Measurements from ENCODE around the gene MOGAT1.

The MOGAT1 gene

DNA sequence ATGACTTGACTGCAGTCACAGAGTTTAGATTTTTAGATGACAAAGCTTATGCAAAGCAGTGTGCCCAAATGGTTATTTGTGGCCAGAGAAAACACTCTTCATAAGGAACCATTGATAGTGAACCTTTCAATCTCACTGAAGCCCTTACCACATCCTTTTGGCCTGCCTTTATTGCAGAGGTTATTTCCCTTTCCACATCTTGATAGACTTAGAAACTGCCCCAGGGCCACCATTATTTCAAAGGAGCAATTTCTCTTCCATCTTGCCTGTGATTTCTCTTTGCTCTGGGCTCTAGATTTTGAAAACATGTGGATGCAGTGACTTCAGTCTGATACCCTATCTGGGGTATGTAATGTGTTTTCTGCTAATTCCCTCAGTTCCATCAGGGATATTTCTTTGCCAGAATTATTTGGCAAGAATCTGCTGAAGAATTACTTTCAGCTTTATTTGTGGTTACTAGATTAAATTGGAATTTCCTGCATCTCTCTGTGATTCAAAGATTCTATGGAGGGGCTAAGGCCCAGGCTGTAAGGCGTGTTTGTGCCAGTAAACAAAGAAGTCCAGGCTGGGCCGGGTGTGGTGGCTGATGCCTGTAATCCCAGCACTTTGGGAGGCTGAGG is 51.0 kb downstream of the MOGAT1 start:
- no peaks in the 10 kb centered on the region for H3K4me1 ChIP-seq (ENCODE audit: insufficient read depth, insufficient read length)
- no peak for DNase-seq (ENCODE audit: low read depth, low spot score)
- no peak overlapping the region for H3K9ac ChIP-seq (ENCODE audit: insufficient read length, low read depth)
- peaks cover 29% of the 10 kb centered on the region for H3K9me3 ChIP-seq (ENCODE audit: insufficient read depth, low read length)
- no peaks in the 10 kb centered on the region for H3K36me3 ChIP-seq (ENCODE audit: insufficient read depth, insufficient read length, low read length)
- TF ChIP-seq ZNF274 (IDR thresholded peaks at IDR 0.05; ENCODE audit: low read depth, low read length) (no peak), SUZ12 (IDR thresholded peaks at IDR 0.05; ENCODE audit: extremely low read depth, insufficient read depth, insufficient read length) (no peak)
- H3K4me3 ChIP-seq (ENCODE audit: insufficient read length, low read depth) = no peak overlapping the region
- no peaks in the 10 kb centered on the region for H3K27me3 ChIP-seq (ENCODE audit: insufficient read depth, insufficient read length)

DNA sequence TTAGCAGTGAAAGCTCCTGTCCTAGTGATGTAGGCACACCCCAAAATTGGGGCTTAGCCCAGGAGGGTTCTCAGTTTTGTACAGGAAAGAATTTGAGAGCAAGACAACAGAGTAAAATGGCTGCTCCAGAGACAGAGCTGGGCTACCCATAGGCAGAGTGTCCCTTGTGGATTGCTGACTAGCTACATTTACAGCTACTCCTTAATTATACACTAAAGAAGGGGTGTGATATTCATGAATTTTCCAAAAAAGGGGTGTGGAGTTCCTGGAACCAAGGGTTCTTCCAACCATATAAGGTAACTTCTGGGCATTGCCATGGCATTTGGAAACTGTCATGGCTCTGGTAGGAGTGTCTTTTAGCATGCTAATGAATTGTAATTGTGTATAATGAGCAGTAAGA is 52.8 kb downstream of the MOGAT1 start:
- Histone ChIP-seq H3K9ac (ENCODE audit: insufficient read length, low read depth) (no peak overlapping the region), H3K36me3 (ENCODE audit: insufficient read depth, insufficient read length, low read length) (no peaks in the 10 kb centered on the region), H3K4me3 (ENCODE audit: insufficient read length, low read depth) (no peak overlapping the region), H3K9me3 (ENCODE audit: insufficient read depth, low read length) (peaks cover 28% of the 10 kb centered on the region), H3K27me3 (ENCODE audit: insufficient read depth, insufficient read length) (no peaks in the 10 kb centered on the region), H3K4me1 (ENCODE audit: insufficient read depth, insufficient read length) (no peaks in the 10 kb centered on the region)
- DNase-seq (ENCODE audit: low read depth, low spot score) = no peak
- TF ChIP-seq SUZ12 (IDR thresholded peaks at IDR 0.05; ENCODE audit: extremely low read depth, insufficient read depth, insufficient read length) (no peak), ZNF274 (IDR thresholded peaks at IDR 0.05; ENCODE audit: low read depth, low read length) (no peak), YY1 (IDR thresholded peaks at IDR 0.05; ENCODE audit: insufficient read depth, insufficient read length) (no peak)

DNA sequence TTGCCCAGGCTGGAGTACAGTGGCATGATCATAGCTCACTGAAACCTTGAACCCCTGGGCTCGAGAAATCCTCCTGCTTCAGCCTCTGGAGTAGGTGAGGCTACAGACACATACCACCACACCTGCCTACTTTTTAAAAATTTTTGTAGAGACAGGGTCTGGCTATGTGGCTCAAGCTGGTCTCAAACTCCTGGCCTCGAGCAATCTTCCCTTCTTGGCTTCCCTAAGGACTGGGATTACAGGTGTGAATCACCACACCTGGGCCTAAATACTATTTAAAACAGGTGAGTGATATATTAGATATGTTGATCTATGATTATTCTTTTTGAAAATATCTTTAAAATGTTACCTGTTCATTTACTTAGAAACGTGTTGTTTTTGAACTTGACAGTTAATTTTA is 57.2 kb downstream of the MOGAT1 start:
- no peaks in the 10 kb centered on the region for H3K9me3 ChIP-seq (ENCODE audit: insufficient read depth, low read length)
- TF ChIP-seq SUZ12 (IDR thresholded peaks at IDR 0.05; ENCODE audit: extremely low read depth, insufficient read depth, insufficient read length) = no peak
- TF ChIP-seq ZNF274 (IDR thresholded peaks at IDR 0.05; ENCODE audit: low read depth, low read length) = no peak
- no peak for TF ChIP-seq YY1 (IDR thresholded peaks at IDR 0.05; ENCODE audit: insufficient read depth, insufficient read length)
- no peak overlapping the region for H3K4me3 ChIP-seq (ENCODE audit: insufficient read length, low read depth)
- H3K27me3 ChIP-seq (ENCODE audit: insufficient read depth, insufficient read length) = no peaks in the 10 kb centered on the region
- H3K4me1 ChIP-seq (ENCODE audit: insufficient read depth, insufficient read length) = no peaks in the 10 kb centered on the region
- H3K9ac ChIP-seq (ENCODE audit: insufficient read length, low read depth) = no peak overlapping the region
- no peaks in the 10 kb centered on the region for H3K36me3 ChIP-seq (ENCODE audit: insufficient read depth, insufficient read length, low read length)
- no peak for DNase-seq (ENCODE audit: low read depth, low spot score)

DNA sequence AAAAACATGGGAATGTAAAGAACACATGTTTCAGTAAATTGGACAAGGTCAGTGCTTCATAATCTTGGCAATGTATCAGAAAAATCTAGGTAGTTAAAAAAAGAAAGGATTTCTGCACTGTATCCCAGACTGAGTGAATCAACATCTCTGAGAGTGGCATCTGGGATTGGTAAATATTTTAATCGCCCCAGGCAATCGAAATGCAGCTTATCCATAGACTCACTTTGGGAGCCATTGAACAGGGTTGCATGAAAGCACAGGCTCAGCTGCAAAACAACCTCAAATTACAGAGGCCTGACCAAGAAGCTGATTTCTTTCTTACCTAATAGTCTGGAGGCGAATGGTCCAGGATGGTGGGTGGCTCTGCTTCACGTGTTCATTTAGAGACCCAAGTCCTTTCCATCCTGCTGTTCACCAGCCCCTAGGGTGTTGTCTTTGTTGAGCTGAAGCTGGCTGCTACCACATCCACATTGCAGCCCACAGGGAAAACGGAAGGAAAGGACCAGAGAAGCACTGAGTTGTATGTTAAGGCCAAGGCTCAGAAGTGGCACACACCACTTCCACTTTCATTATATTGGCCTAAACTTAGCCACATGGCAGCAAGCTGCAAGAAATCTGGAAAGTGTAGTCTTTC is 59.0 kb downstream of the MOGAT1 start:
- Histone ChIP-seq H3K4me3 (ENCODE audit: insufficient read length, low read depth) (no peak overlapping the region), H3K36me3 (ENCODE audit: insufficient read depth, insufficient read length, low read length) (no peaks in the 10 kb centered on the region), H3K9me3 (ENCODE audit: insufficient read depth, low read length) (no peaks in the 10 kb centered on the region), H3K9ac (ENCODE audit: insufficient read length, low read depth) (no peak overlapping the region), H3K27me3 (ENCODE audit: insufficient read depth, insufficient read length) (no peaks in the 10 kb centered on the region), H3K4me1 (ENCODE audit: insufficient read depth, insufficient read length) (no peaks in the 10 kb centered on the region)
- TF ChIP-seq YY1 (IDR thresholded peaks at IDR 0.05; ENCODE audit: insufficient read depth, insufficient read length) (no peak), SUZ12 (IDR thresholded peaks at IDR 0.05; ENCODE audit: extremely low read depth, insufficient read depth, insufficient read length) (no peak), ZNF274 (IDR thresholded peaks at IDR 0.05; ENCODE audit: low read depth, low read length) (no peak)
- no peak for DNase-seq (ENCODE audit: low read depth, low spot score)

DNA sequence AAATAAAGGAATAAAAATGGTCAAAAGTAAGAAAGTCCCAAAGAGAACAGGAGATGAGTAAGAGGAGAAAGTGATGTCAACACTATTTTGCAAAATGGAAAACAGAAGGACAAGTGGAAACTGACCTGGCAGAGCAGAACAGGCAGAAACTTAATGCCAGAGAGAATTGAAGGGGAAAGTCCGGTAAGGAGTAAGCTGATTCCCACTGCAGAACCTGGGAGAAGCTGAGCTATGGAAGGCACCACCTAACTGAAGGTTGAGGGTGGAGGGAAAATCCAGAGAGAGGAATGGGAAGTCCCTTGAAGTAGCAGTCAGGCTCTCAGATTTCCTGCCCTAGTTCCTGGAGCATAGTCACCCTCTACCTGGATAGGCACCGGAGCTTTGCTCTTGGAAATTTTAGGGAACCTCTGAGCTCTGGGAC is 59.8 kb downstream of the MOGAT1 start:
- H3K27me3 ChIP-seq (ENCODE audit: insufficient read depth, insufficient read length) = no peaks in the 10 kb centered on the region
- TF ChIP-seq YY1 (IDR thresholded peaks at IDR 0.05; ENCODE audit: insufficient read depth, insufficient read length) (no peak), ZNF274 (IDR thresholded peaks at IDR 0.05; ENCODE audit: low read depth, low read length) (no peak), SUZ12 (IDR thresholded peaks at IDR 0.05; ENCODE audit: extremely low read depth, insufficient read depth, insufficient read length) (no peak)
- H3K4me3 ChIP-seq (ENCODE audit: insufficient read length, low read depth) = no peak overlapping the region
- no peak for DNase-seq (ENCODE audit: low read depth, low spot score)
- no peak overlapping the region for H3K9ac ChIP-seq (ENCODE audit: insufficient read length, low read depth)
- H3K9me3 ChIP-seq (ENCODE audit: insufficient read depth, low read length) = no peaks in the 10 kb centered on the region
- no peaks in the 10 kb centered on the region for H3K4me1 ChIP-seq (ENCODE audit: insufficient read depth, insufficient read length)
- no peaks in the 10 kb centered on the region for H3K36me3 ChIP-seq (ENCODE audit: insufficient read depth, insufficient read length, low read length)

DNA sequence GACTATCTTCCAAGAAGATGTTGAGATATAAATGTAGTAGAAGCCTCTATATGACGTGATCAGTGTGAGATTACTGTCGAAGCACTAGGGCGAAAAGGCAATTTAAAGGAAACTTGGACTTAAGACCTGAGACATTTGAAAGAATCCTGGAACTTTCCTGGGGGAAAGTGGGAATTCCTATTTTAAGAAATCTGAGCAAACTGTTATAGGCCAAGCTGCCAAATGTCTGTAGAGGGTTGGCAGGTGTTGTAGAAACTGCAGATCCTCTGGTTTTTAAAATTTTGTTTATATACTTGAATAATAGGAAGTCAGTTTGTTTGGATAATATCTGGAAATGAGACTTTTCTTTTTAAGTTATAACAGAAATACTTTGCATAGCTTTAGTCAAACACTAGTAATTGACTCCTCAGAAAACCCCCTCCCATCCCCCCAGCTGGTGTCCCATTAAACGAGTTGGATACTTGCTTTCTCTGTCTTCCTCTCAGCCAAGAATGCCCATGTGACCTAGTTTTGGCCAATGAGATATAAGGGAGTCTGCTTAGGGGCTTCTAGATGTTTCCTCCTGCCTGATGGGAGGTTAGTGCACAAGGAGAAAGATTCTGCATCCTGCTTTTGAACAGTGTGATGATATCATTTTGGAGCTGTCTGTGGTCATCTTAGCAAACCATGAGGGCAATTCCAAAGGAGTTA is 61.2 kb downstream of the MOGAT1 start:
- no peak overlapping the region for H3K4me3 ChIP-seq (ENCODE audit: insufficient read length, low read depth)
- TF ChIP-seq SUZ12 (IDR thresholded peaks at IDR 0.05; ENCODE audit: extremely low read depth, insufficient read depth, insufficient read length) (no peak), YY1 (IDR thresholded peaks at IDR 0.05; ENCODE audit: insufficient read depth, insufficient read length) (no peak), ZNF274 (IDR thresholded peaks at IDR 0.05; ENCODE audit: low read depth, low read length) (no peak)
- no peaks in the 10 kb centered on the region for H3K4me1 ChIP-seq (ENCODE audit: insufficient read depth, insufficient read length)
- no peaks in the 10 kb centered on the region for H3K27me3 ChIP-seq (ENCODE audit: insufficient read depth, insufficient read length)
- H3K9me3 ChIP-seq (ENCODE audit: insufficient read depth, low read length) = no peaks in the 10 kb centered on the region
- H3K36me3 ChIP-seq (ENCODE audit: insufficient read depth, insufficient read length, low read length) = no peaks in the 10 kb centered on the region
- no peak overlapping the region for H3K9ac ChIP-seq (ENCODE audit: insufficient read length, low read depth)
- no peak for DNase-seq (ENCODE audit: low read depth, low spot score)

DNA sequence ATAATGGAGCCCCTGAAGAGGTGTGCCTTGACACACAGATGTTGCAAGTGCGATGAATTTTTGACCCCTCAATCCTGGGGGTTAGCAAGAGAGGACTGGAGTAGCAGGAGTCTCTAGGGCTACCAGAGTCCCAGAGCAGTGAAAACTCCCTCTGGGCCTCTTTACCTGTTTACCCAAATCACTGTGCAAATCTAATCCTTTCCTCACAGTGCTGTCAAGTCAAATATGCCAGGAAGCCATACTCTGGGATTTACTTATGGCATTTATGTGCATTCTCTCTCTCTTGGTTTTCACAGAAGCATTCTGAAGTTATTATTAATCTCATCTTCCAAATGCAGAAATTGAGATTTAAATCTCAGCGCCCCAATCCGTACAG is 62.0 kb downstream of the MOGAT1 start:
- H3K9ac ChIP-seq (ENCODE audit: insufficient read length, low read depth) = no peak overlapping the region
- no peak overlapping the region for H3K4me3 ChIP-seq (ENCODE audit: insufficient read length, low read depth)
- H3K36me3 ChIP-seq (ENCODE audit: insufficient read depth, insufficient read length, low read length) = no peaks in the 10 kb centered on the region
- no peak for DNase-seq (ENCODE audit: low read depth, low spot score)
- TF ChIP-seq SUZ12 (IDR thresholded peaks at IDR 0.05; ENCODE audit: extremely low read depth, insufficient read depth, insufficient read length) (no peak), YY1 (IDR thresholded peaks at IDR 0.05; ENCODE audit: insufficient read depth, insufficient read length) (no peak), ZNF274 (IDR thresholded peaks at IDR 0.05; ENCODE audit: low read depth, low read length) (no peak)
- H3K27me3 ChIP-seq (ENCODE audit: insufficient read depth, insufficient read length) = no peaks in the 10 kb centered on the region
- H3K4me1 ChIP-seq (ENCODE audit: insufficient read depth, insufficient read length) = no peaks in the 10 kb centered on the region
- no peaks in the 10 kb centered on the region for H3K9me3 ChIP-seq (ENCODE audit: insufficient read depth, low read length)

Data from NT2/D1 (cell line).